ENCODE data around the gene PLXDC2. TPM values are rescaled to one million over a fixed set of nuclear protein-coding genes. Genes with fewer than 3 reads are reported as not detected.

PLXDC2 gene
- total and polyA plus RNA-seq, 2 donors (not counting 1 experiment from before 2014, with no cell fraction given), result 4.2 to 5.1 TPM

GRCh38 chr10:20147684-20148083, 331.5 kb downstream of the PLXDC2 start:
- H3K9ac ChIP-seq (ENCODE audit: insufficient read depth, low read length), result no peak overlapping the region
- no peak overlapping the region for H2AFZ ChIP-seq (ENCODE audit: low read length)
- no peak for DNase-seq (ENCODE audit: low read depth in 2 of 2)

GRCh38 chr10:20156511-20156910, 340.3 kb downstream of the PLXDC2 start:
- H3K36me3 ChIP-seq (ENCODE audit: control insufficient read depth, insufficient read depth, low read length), result no peaks in the 10 kb centered on the region

More at GRCh38 chr10:20147684-20148083, 331.5 kb downstream of the PLXDC2 start:
- no peaks in the 10 kb centered on the region for H3K27me3 ChIP-seq (ENCODE audit: control insufficient read depth, insufficient read depth, low read length)
- no peaks in the 10 kb centered on the region for H4K20me1 ChIP-seq (ENCODE audit: control insufficient read depth, extremely low read depth, insufficient read depth, low read length)
- no peak overlapping the region for H3K4me3 ChIP-seq (replicated peaks in 1 of 4; ENCODE audit: control extremely low read depth in 1 of 4, insufficient read depth in 1 of 4, low read depth in 3 of 4, low read length in 4 of 4)
- H3K79me2 ChIP-seq (ENCODE audit: control insufficient read depth, insufficient read depth, low read length), result no peaks in the 10 kb centered on the region
- H3K4me1 ChIP-seq (ENCODE audit: control insufficient read depth, extremely low read depth, insufficient read depth, low read length), result no peaks in the 10 kb centered on the region
- H3K4me2 ChIP-seq (ENCODE audit: extremely low read depth, insufficient read depth, low read length), result no peak overlapping the region
- no peak overlapping the region for H3K27ac ChIP-seq (ENCODE audit: insufficient read depth, low read length)
- no peaks in the 10 kb centered on the region for H3K36me3 ChIP-seq (ENCODE audit: control insufficient read depth, insufficient read depth, low read length)
- H3K9me3 ChIP-seq (ENCODE audit: control insufficient read depth, insufficient read depth, low read depth, low read length), result no peaks in the 10 kb centered on the region
- TF ChIP-seq EZH2 (IDR thresholded peaks at IDR 0.05; ENCODE audit: low read length, missing control alignments) (no peak), CTCF (conservative IDR thresholded peaks at IDR 0.05 in 1 of 2, IDR thresholded peaks at IDR 0.05 in 1 of 2; ENCODE audit: low read depth in 1 of 2, low read length in 2 of 2) (no peak)

GRCh38 chr10:20157314-20157713, 341.1 kb downstream of the PLXDC2 start:
- Histone ChIP-seq H3K4me1 (ENCODE audit: control insufficient read depth, extremely low read depth, insufficient read depth, low read length) (no peaks in the 10 kb centered on the region), H3K27me3 (ENCODE audit: control insufficient read depth, insufficient read depth, low read length) (no peaks in the 10 kb centered on the region), H3K4me3 (replicated peaks in 1 of 4; ENCODE audit: control extremely low read depth in 1 of 4, insufficient read depth in 1 of 4, low read depth in 3 of 4, low read length in 4 of 4) (no peak overlapping the region), H3K4me2 (ENCODE audit: extremely low read depth, insufficient read depth, low read length) (no peak overlapping the region), H4K20me1 (ENCODE audit: control insufficient read depth, extremely low read depth, insufficient read depth, low read length) (no peaks in the 10 kb centered on the region), H3K9ac (ENCODE audit: insufficient read depth, low read length) (no peak overlapping the region), H3K9me3 (ENCODE audit: control insufficient read depth, insufficient read depth, low read depth, low read length) (no peaks in the 10 kb centered on the region), H2AFZ (ENCODE audit: low read length) (no peak overlapping the region), H3K79me2 (ENCODE audit: control insufficient read depth, insufficient read depth, low read length) (no peaks in the 10 kb centered on the region), H3K27ac (ENCODE audit: insufficient read depth, low read length) (no peak overlapping the region), H3K36me3 (ENCODE audit: control insufficient read depth, insufficient read depth, low read length) (no peaks in the 10 kb centered on the region)
- TF ChIP-seq EZH2 (IDR thresholded peaks at IDR 0.05; ENCODE audit: low read length, missing control alignments) (no peak), CTCF (conservative IDR thresholded peaks at IDR 0.05 in 1 of 2, IDR thresholded peaks at IDR 0.05 in 1 of 2; ENCODE audit: low read depth in 1 of 2, low read length in 2 of 2) (no peak)
- peak in 1 of 2 donors; percentile 63 for DNase-seq (ENCODE audit: low read depth in 2 of 2)

More at GRCh38 chr10:20156511-20156910, 340.3 kb downstream of the PLXDC2 start:
- TF ChIP-seq CTCF (conservative IDR thresholded peaks at IDR 0.05 in 1 of 2, IDR thresholded peaks at IDR 0.05 in 1 of 2; ENCODE audit: low read depth in 1 of 2, low read length in 2 of 2), result no peak
- TF ChIP-seq EZH2 (IDR thresholded peaks at IDR 0.05; ENCODE audit: low read length, missing control alignments), result no peak
- no peak for DNase-seq (ENCODE audit: low read depth in 2 of 2)
- no peak overlapping the region for H3K4me3 ChIP-seq (replicated peaks in 1 of 4; ENCODE audit: control extremely low read depth in 1 of 4, insufficient read depth in 1 of 4, low read depth in 3 of 4, low read length in 4 of 4)
- H2AFZ ChIP-seq (ENCODE audit: low read length), result no peak overlapping the region
- H3K4me2 ChIP-seq (ENCODE audit: extremely low read depth, insufficient read depth, low read length), result no peak overlapping the region
- no peaks in the 10 kb centered on the region for H3K9me3 ChIP-seq (ENCODE audit: control insufficient read depth, insufficient read depth, low read depth, low read length)
- no peaks in the 10 kb centered on the region for H3K27me3 ChIP-seq (ENCODE audit: control insufficient read depth, insufficient read depth, low read length)
- no peaks in the 10 kb centered on the region for H4K20me1 ChIP-seq (ENCODE audit: control insufficient read depth, extremely low read depth, insufficient read depth, low read length)
- no peaks in the 10 kb centered on the region for H3K79me2 ChIP-seq (ENCODE audit: control insufficient read depth, insufficient read depth, low read length)
- H3K4me1 ChIP-seq (ENCODE audit: control insufficient read depth, extremely low read depth, insufficient read depth, low read length), result no peaks in the 10 kb centered on the region
- H3K27ac ChIP-seq (ENCODE audit: insufficient read depth, low read length), result no peak overlapping the region
- H3K9ac ChIP-seq (ENCODE audit: insufficient read depth, low read length), result no peak overlapping the region
